Progenitor cell of endocrine pancreas (in vitro differentiated cells): ENCODE data around the gene PTPRC. TPM values are rescaled to one million over a fixed set of nuclear protein-coding genes. Genes with fewer than 3 reads are reported as not detected.

Experiments used
- DNase-seq: peaks from one replicate; pipeline ENCODE4 v3.0.0; 2021; ENCODE audit warnings: low spot score; ENCODE audit not compliant: unreplicated experiment
- H3K27ac Mint-ChIP-seq: 2 replicates; pipeline ENCODE4 v1.8.0; 2021; ENCODE audit warnings: mild to moderate bottlenecking, moderate library complexity, mixed read lengths
- H3K27me3 Mint-ChIP-seq: 2 replicates; pipeline ENCODE4 v1.8.0; 2021; ENCODE audit warnings: mixed read lengths
- H3K36me3 Mint-ChIP-seq: 2 replicates; pipeline ENCODE4 v1.8.0; 2022; ENCODE audit warnings: mixed read lengths; ENCODE audit not compliant: insufficient read depth
- H3K4me1 Mint-ChIP-seq: 2 replicates; pipeline ENCODE4 v1.8.0; 2021; ENCODE audit warnings: low read depth, mixed read lengths
- H3K4me3 Mint-ChIP-seq: 2 replicates; pipeline ENCODE4 v1.8.0; 2021; ENCODE audit warnings: low read depth, mild to moderate bottlenecking, moderate library complexity, mixed read lengths
- H3K9me3 Mint-ChIP-seq: 2 replicates; pipeline ENCODE4 v1.8.0; 2021; ENCODE audit warnings: low read depth, mixed read lengths
- total RNA-seq: library from RNA; stranded (reverse); gene quantifications from 2 replicates; pipeline ENCODE4 v1.2.1, GENCODE V29; 2021
- TF ChIP-seq, protein P1 (sequence below): fragments of 200-600 bp; sonication (generic); IDR thresholded peaks from one replicate; pipeline ENCODE4 v1.5.0; 2021; ENCODE audit warnings: antibody characterized with exemption, mild to moderate bottlenecking; ENCODE audit not compliant: unreplicated experiment

Gene PTPRC
- total RNA-seq, 1 donor from 2014 or later: not detected

GRCh38 chr1:198628067-198628455 is 10.8 kb upstream of the PTPRC start:
- H3K36me3 Mint-ChIP-seq: no peaks in the 10 kb centered on the region
- no peaks in the 10 kb centered on the region for H3K4me1 Mint-ChIP-seq
- no peak overlapping the region for H3K4me3 Mint-ChIP-seq
- TF ChIP-seq, protein P1, sequence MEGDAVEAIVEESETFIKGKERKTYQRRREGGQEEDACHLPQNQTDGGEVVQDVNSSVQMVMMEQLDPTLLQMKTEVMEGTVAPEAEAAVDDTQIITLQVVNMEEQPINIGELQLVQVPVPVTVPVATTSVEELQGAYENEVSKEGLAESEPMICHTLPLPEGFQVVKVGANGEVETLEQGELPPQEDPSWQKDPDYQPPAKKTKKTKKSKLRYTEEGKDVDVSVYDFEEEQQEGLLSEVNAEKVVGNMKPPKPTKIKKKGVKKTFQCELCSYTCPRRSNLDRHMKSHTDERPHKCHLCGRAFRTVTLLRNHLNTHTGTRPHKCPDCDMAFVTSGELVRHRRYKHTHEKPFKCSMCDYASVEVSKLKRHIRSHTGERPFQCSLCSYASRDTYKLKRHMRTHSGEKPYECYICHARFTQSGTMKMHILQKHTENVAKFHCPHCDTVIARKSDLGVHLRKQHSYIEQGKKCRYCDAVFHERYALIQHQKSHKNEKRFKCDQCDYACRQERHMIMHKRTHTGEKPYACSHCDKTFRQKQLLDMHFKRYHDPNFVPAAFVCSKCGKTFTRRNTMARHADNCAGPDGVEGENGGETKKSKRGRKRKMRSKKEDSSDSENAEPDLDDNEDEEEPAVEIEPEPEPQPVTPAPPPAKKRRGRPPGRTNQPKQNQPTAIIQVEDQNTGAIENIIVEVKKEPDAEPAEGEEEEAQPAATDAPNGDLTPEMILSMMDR: no peak
- H3K27ac Mint-ChIP-seq: no peak overlapping the region
- H3K27me3 Mint-ChIP-seq: no peaks in the 10 kb centered on the region
- DNase-seq: no peak
- H3K9me3 Mint-ChIP-seq: no peaks in the 10 kb centered on the region

- Mint-ChIP-seq H3K36me3 (no peaks in the 10 kb centered on the region), H3K4me1 (no peaks in the 10 kb centered on the region), H3K9me3 (no peaks in the 10 kb centered on the region), H3K27ac (no peak overlapping the region), H3K27me3 (no peaks in the 10 kb centered on the region), H3K4me3 (no peak overlapping the region)
- TF ChIP-seq, protein P1: no peak
- DNase-seq: no peak
Measured at GRCh38 chr1:198629610-198630009, 9.2 kb upstream of the PTPRC start.

GRCh38 chr1:198630863-198631262 is 8.0 kb upstream of the PTPRC start:
- TF ChIP-seq, protein P1: no peak
- no peak overlapping the region for H3K27ac Mint-ChIP-seq
- no peaks in the 10 kb centered on the region for H3K36me3 Mint-ChIP-seq
- H3K9me3 Mint-ChIP-seq: no peaks in the 10 kb centered on the region
- DNase-seq: no peak
- H3K27me3 Mint-ChIP-seq: no peaks in the 10 kb centered on the region
- no peaks in the 10 kb centered on the region for H3K4me1 Mint-ChIP-seq
- no peak overlapping the region for H3K4me3 Mint-ChIP-seq

GRCh38 chr1:198631292-198631691 is 7.5 kb upstream of the PTPRC start:
- TF ChIP-seq, protein P1: no peak

GRCh38 chr1:198632007-198632406 is 6.8 kb upstream of the PTPRC start:
- no peaks in the 10 kb centered on the region for H3K27me3 Mint-ChIP-seq
- H3K4me1 Mint-ChIP-seq: no peaks in the 10 kb centered on the region
- no peak overlapping the region for H3K4me3 Mint-ChIP-seq
- no peaks in the 10 kb centered on the region for H3K9me3 Mint-ChIP-seq
- DNase-seq: no peak
- H3K36me3 Mint-ChIP-seq: no peaks in the 10 kb centered on the region
- no peak overlapping the region for H3K27ac Mint-ChIP-seq
- TF ChIP-seq, protein P1: no peak

More at GRCh38 chr1:198631292-198631691, 7.5 kb upstream of the PTPRC start:
- DNase-seq: no peak
- no peak overlapping the region for H3K27ac Mint-ChIP-seq
- H3K4me1 Mint-ChIP-seq: no peaks in the 10 kb centered on the region
- no peaks in the 10 kb centered on the region for H3K36me3 Mint-ChIP-seq
- H3K9me3 Mint-ChIP-seq: no peaks in the 10 kb centered on the region
- no peaks in the 10 kb centered on the region for H3K27me3 Mint-ChIP-seq
- H3K4me3 Mint-ChIP-seq: no peak overlapping the region
